ENCODE measurements around the gene IPMK. TPM values are rescaled to one million over a fixed set of nuclear protein-coding genes. Genes with fewer than 3 reads are reported as not detected.

The IPMK gene
- total RNA-seq, 1 donor from 2014 or later, result 6.8 TPM

- Mint-ChIP-seq H3K36me3 (no peaks in the 10 kb centered on the region), H3K4me3 (no peak overlapping the region), H3K4me1 (ENCODE audit: unreplicated experiment) (peaks cover 5% of the 10 kb centered on the region), H3K9me3 (no peaks in the 10 kb centered on the region), H3K27me3 (no peaks in the 10 kb centered on the region), H3K27ac (no peak overlapping the region)
- TF ChIP-seq CTCF (conservative IDR thresholded peaks at IDR 0.05), result peak; percentile 77
- DNase-seq (ENCODE audit: extremely low spot score, unreplicated experiment), result no peak
Measured at GRCh38 chr10:58291538-58292174, 24.0 kb upstream of the IPMK start.

DNA sequence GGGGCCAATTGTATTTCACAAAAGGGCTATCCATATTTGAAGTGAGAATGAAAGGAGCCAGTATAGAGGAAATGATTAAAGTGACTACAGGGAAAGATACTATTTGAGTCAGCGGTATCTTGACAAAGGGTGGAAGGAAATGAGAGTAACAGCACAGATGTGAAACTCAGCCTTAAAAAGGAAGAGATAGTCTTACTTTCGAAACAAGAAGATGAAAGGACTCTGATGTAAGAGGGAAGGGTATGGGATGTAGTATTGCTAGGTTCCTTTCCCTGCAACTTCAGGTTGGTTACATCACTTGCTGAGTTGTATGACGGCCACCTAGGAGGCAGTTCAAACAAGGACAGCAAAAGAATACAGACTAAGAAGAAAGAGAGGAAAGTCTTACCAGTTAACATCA is 14.9 kb upstream of the IPMK start:
- Mint-ChIP-seq H3K4me3 (no peak overlapping the region), H3K36me3 (peaks cover 17% of the 10 kb centered on the region), H3K27ac (no peak overlapping the region), H3K4me1 (ENCODE audit: unreplicated experiment) (peaks cover 9% of the 10 kb centered on the region), H3K27me3 (no peaks in the 10 kb centered on the region), H3K9me3 (no peaks in the 10 kb centered on the region)
- no peak for TF ChIP-seq CTCF (conservative IDR thresholded peaks at IDR 0.05)
- DNase-seq (ENCODE audit: extremely low spot score, unreplicated experiment), result no peak

GRCh38 chr10:58281092-58281752 is 13.5 kb upstream of the IPMK start:
- H3K36me3 Mint-ChIP-seq, result peaks cover 17% of the 10 kb centered on the region
- no peaks in the 10 kb centered on the region for H3K9me3 Mint-ChIP-seq
- no peak for DNase-seq (ENCODE audit: extremely low spot score, unreplicated experiment)
- H3K27ac Mint-ChIP-seq, result no peak overlapping the region
- peaks cover 9% of the 10 kb centered on the region for H3K4me1 Mint-ChIP-seq (ENCODE audit: unreplicated experiment)
- H3K27me3 Mint-ChIP-seq, result no peaks in the 10 kb centered on the region
- TF ChIP-seq CTCF (conservative IDR thresholded peaks at IDR 0.05), result no peak
- H3K4me3 Mint-ChIP-seq, result no peak overlapping the region

DNA sequence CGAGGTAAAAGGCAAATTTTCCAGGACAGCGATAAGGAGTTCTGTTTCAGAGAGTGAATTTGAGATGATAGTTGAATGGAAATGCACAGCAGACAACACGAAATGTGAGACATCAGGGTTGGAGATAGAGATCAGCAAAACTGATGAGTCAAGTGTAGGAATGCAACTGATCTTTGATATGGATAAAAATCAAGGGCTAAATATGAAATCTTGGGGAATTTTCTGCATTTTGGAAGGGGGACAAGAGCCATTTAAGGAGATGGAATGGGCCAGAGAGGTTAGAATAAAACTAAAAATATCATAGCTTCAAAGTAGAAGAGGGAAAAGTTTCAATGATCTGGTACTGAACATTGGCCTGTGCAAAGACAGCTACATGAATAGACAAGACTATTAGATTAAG is 12.8 kb upstream of the IPMK start:
- H3K36me3 Mint-ChIP-seq, result peaks cover 17% of the 10 kb centered on the region
- H3K27ac Mint-ChIP-seq, result no peak overlapping the region
- no peak overlapping the region for H3K4me3 Mint-ChIP-seq
- H3K4me1 Mint-ChIP-seq (ENCODE audit: unreplicated experiment), result peaks cover 14% of the 10 kb centered on the region
- H3K9me3 Mint-ChIP-seq, result no peaks in the 10 kb centered on the region
- DNase-seq (ENCODE audit: extremely low spot score, unreplicated experiment), result no peak
- no peak for TF ChIP-seq CTCF (conservative IDR thresholded peaks at IDR 0.05)
- no peaks in the 10 kb centered on the region for H3K27me3 Mint-ChIP-seq

GRCh38 chr10:58278962-58279307 is 11.2 kb upstream of the IPMK start:
- peaks cover 17% of the 10 kb centered on the region for H3K36me3 Mint-ChIP-seq
- H3K4me1 Mint-ChIP-seq (ENCODE audit: unreplicated experiment), result peaks cover 26% of the 10 kb centered on the region
- no peak overlapping the region for H3K27ac Mint-ChIP-seq
- no peaks in the 10 kb centered on the region for H3K27me3 Mint-ChIP-seq
- no peak overlapping the region for H3K4me3 Mint-ChIP-seq
- DNase-seq (ENCODE audit: extremely low spot score, unreplicated experiment), result no peak
- H3K9me3 Mint-ChIP-seq, result no peaks in the 10 kb centered on the region
- no peak for TF ChIP-seq CTCF (conservative IDR thresholded peaks at IDR 0.05)

All from type B pancreatic cell (in vitro differentiated cells).